ENCODE data around the gene LHX4. TPM values are rescaled to one million over a fixed set of nuclear protein-coding genes. Genes with fewer than 3 reads are reported as not detected.
A peak's percentile ranks its signal among the peaks of the same experiment; 100 is the strongest.

LHX4 gene
- total and polyA plus RNA-seq, 9 of the 15 experiments (the other 6 are each of a cell fraction or from before 2014, with no cell fraction given) = 0.01 to 0.11 (median 0.07) TPM; not detected in 5

DNA sequence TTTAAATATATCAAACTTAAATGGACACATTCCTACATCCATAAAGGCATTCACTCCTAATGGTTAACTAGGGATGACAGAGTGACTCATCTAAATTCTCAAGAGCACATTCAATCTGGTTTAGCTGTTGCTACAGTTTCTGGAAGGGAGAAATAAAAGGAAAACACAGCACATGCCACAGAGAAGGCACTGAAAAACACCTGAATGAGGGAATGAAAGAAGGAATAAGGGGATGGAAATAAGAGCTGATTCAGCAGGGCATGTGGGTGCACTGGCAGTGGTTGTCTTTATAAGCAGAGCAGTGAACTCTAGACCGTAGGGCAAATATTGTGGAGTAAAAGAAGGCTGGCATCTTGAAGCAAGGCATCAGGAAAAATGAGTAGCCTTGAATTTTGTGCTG lies 79.3 kb downstream of the LHX4 start:
- POLR2A ChIA-PET = interaction anchor here (0.8 to 1.4 kb wide), 3 partner anchors 10 to 137 kb away, joined by 3 read pairs; no protein-coding TSS in a partner anchor
- Histone ChIP-seq H3K4me3 (no peak overlapping the region), H3K36me3 (ENCODE audit: control insufficient read depth, insufficient read depth, low read length) (peaks cover 14% of the 10 kb centered on the region; the same call in 2 of the 3 replicates), H4K20me1 (replicated peaks; ENCODE audit: control insufficient read depth, insufficient read depth, low read length) (no peaks in the 10 kb centered on the region), H3K9ac (ENCODE audit: insufficient read depth in 1 of 2, low read depth in 2 of 2, low read length in 2 of 2) (no peak overlapping the region), H3K27me3 (ENCODE audit: control insufficient read depth in 2 of 2, insufficient read depth in 2 of 2, low read length in 2 of 2) (no peaks in the 10 kb centered on the region), H3K27ac (ENCODE audit: extremely low read depth, low read depth, low read length) (no peak overlapping the region), H3K4me1 (replicated peaks in 1 of 2; ENCODE audit: control insufficient read depth in 2 of 2, insufficient read depth in 2 of 2, low read length in 2 of 2) (no peaks in the 10 kb centered on the region), H3K79me2 (ENCODE audit: control insufficient read depth, insufficient read depth, low read length) (no peaks in the 10 kb centered on the region; the same call in 2 of the 3 replicates), H3K9me3 (replicated peaks; ENCODE audit: control insufficient read depth, insufficient read depth, low read depth, low read length) (no peaks in the 10 kb centered on the region), H3K9me1 (ENCODE audit: control insufficient read depth, insufficient read depth, low read length) (no peaks in the 10 kb centered on the region), H3K4me2 (ENCODE audit: insufficient read depth, low read length) (no peak overlapping the region), H2AFZ (ENCODE audit: low read depth, low read length) (no peak overlapping the region)
- no TSS peak for BruUV-seq (replicated peaks)
- intact Hi-C loops (cut with micrococcal nuclease) = no loop called here
- peak; percentile 37; the same call in 1 of the 2 replicates for TF ChIP-seq C11orf30 (IDR thresholded peaks at IDR 0.05; ENCODE audit: low read depth)
- peak; percentile 58 for TF ChIP-seq ZNF316 (IDR thresholded peaks at IDR 0.05)
- TF ChIP-seq MAFG (tag; conservative IDR thresholded peaks at IDR 0.05) = peak; percentile 37; the same call in 1 of the 2 replicates
- TF ChIP-seq FOXP4 (CRISPR knock-in tag; IDR thresholded peaks at IDR 0.05; ENCODE audit: borderline replicate concordance) = no peak
- no peak for TF ChIP-seq STAG1 (CRISPR knock-in tag; IDR thresholded peaks at IDR 0.05; ENCODE audit: borderline replicate concordance)
- ATAC-seq (no peak), FAIRE-seq (no peak), DNase-seq (ENCODE audit: extremely low read depth in 1 of 4, low spot score in 3 of 4) (no peak)
- WGBS (ENCODE audit: insufficient coverage, low coverage, missing lambda C conversion rate) = 88% methylated on average over 1 of the region's 1 CpG
- in situ Hi-C loops (cut with MboI) = no loop called here
- CTCF ChIA-PET (ENCODE audit: low intra/inter-chr PET ratio) = no interaction called here

Data from K562 (cell line).